ENCODE results near the gene OR6P1. TPM values are rescaled to one million over a fixed set of nuclear protein-coding genes. Genes with fewer than 3 reads are reported as not detected.

The OR6P1 gene
- total and polyA plus RNA-seq, 8 donors: not detected

GRCh38 chr1:158534496-158534895, 35.9 kb downstream of the OR6P1 start:
- no peak overlapping the region for H3K27ac ChIP-seq
- H3K27me3 ChIP-seq: no peaks in the 10 kb centered on the region
- DNase-seq: no peak
- no peaks in the 10 kb centered on the region for H3K36me3 ChIP-seq
- intact Hi-C loops (cut with DNase I; ENCODE audit: low total_unique reads): no loop called here
- no peak overlapping the region for H3K4me3 ChIP-seq
- TF ChIP-seq POLR2AphosphoS5 (IDR thresholded peaks at IDR 0.05) (no peak), EP300 (IDR thresholded peaks at IDR 0.05) (no peak), POLR2A (IDR thresholded peaks at IDR 0.05) (no peak), CTCF (IDR thresholded peaks at IDR 0.05) (no peak)
- H3K4me1 ChIP-seq: no peaks in the 10 kb centered on the region
- H3K9me3 ChIP-seq: no peaks in the 10 kb centered on the region
- WGBS, 5 donors: 19 to 33% (median 28%) methylated on average over 5 of the region's 5 CpGs

- DNase-seq: no peak
- intact Hi-C loops (cut with DNase I; ENCODE audit: low total_unique reads): no loop called here
- TF ChIP-seq POLR2A (IDR thresholded peaks at IDR 0.05): no peak
- peak in 2 of 7 experiments; percentile 8 to 21 for TF ChIP-seq CTCF (IDR thresholded peaks at IDR 0.05)
- TF ChIP-seq POLR2AphosphoS5 (IDR thresholded peaks at IDR 0.05): no peak
- WGBS, 5 donors: 0 to 43% (median 28%) methylated on average over 2 of the region's 2 CpGs
- no peak overlapping the region for H3K27ac ChIP-seq
- no peaks in the 10 kb centered on the region for H3K27me3 ChIP-seq
- H3K9me3 ChIP-seq: peaks cover 0 to 15% (median 6%) of the 10 kb centered on the region in 4 donors
- H3K36me3 ChIP-seq: no peaks in the 10 kb centered on the region
- no peaks in the 10 kb centered on the region for H3K4me1 ChIP-seq
- H3K4me3 ChIP-seq: no peak overlapping the region
Observed at GRCh38 chr1:158527190-158527815, 43.1 kb downstream of the OR6P1 start.

- no peaks in the 10 kb centered on the region for H3K27me3 ChIP-seq
- H3K27ac ChIP-seq: no peak overlapping the region
- intact Hi-C loops (cut with DNase I; ENCODE audit: low total_unique reads): no loop called here
- TF ChIP-seq CTCF (IDR thresholded peaks at IDR 0.05) (no peak), POLR2AphosphoS5 (IDR thresholded peaks at IDR 0.05) (no peak), POLR2A (IDR thresholded peaks at IDR 0.05) (no peak), EP300 (IDR thresholded peaks at IDR 0.05) (no peak)
- no peak for DNase-seq
- no peaks in the 10 kb centered on the region for H3K9me3 ChIP-seq
- 51 to 80% (median 66%) methylated on average over 2 of the region's 2 CpGs for WGBS, 5 donors
- H3K36me3 ChIP-seq: no peaks in the 10 kb centered on the region
- H3K4me3 ChIP-seq: no peak overlapping the region
- H3K4me1 ChIP-seq: no peaks in the 10 kb centered on the region
Observed at GRCh38 chr1:158521666-158522058, 48.7 kb downstream of the OR6P1 start.

- intact Hi-C loops (cut with DNase I; ENCODE audit: low total_unique reads): no loop called here
- no peaks in the 10 kb centered on the region for H3K4me1 ChIP-seq
- 62 to 86% (median 78%) methylated on average over 3 of the region's 3 CpGs for WGBS, 5 donors
Observed at GRCh38 chr1:158520955-158521665, 49.3 kb downstream of the OR6P1 start.

More at GRCh38 chr1:158520955-158521665, 49.3 kb downstream of the OR6P1 start:
- DNase-seq: no peak
- Histone ChIP-seq H3K36me3 (no peaks in the 10 kb centered on the region), H3K27ac (no peak overlapping the region), H3K9me3 (no peaks in the 10 kb centered on the region), H3K4me3 (no peak overlapping the region), H3K27me3 (no peaks in the 10 kb centered on the region)
- no peak for TF ChIP-seq POLR2A (IDR thresholded peaks at IDR 0.05)
- TF ChIP-seq EP300 (IDR thresholded peaks at IDR 0.05): no peak
- TF ChIP-seq POLR2AphosphoS5 (IDR thresholded peaks at IDR 0.05): no peak
- TF ChIP-seq CTCF (IDR thresholded peaks at IDR 0.05): no peak
